Omental fat pad (tissue), 4 donors: ENCODE results near the gene PRDX2. TPM values are rescaled to one million over a fixed set of nuclear protein-coding genes. Genes with fewer than 3 reads are reported as not detected.

Source experiments
- ATAC-seq: fragments of 150-250 bp; one replicate; pipeline ENCODE4 v1.9.1; 2016; ENCODE audit warnings: mild to moderate bottlenecking, moderate library complexity; ENCODE audit not compliant: low FRiP score
- DNase-seq: peaks from one replicate; pipeline ENCODE4 v3.0.0-alpha.2; 2019; ENCODE audit warnings: low spot score
- small RNA-seq: library from RNA; depleted of rRNA; stranded (forward); fragments of <200 nt; gene quantifications from one replicate; pipeline ENCODE3, GENCODE V24; 2016
- total RNA-seq, 4 donors: library from RNA; depleted of rRNA; stranded (reverse); fragments of >200 nt; gene quantifications; one replicate each; pipeline ENCODE4 v1.1.0, GENCODE V29; 2016
- TF ChIP-seq, protein P1 (sequence below), 3 donors: fragments of 450-650 bp; IDR thresholded peaks; one replicate each; pipeline ENCODE4 v1.5.1; 2016 to 2017; ENCODE audit warnings: antibody characterized with exemption in 3 of 3, mild to moderate bottlenecking in 3 of 3, moderate library complexity in 2 of 3

PRDX2 gene
- total RNA-seq, 4 donors from 2014 or later: 165 to 320 (median 219) TPM

DNA sequence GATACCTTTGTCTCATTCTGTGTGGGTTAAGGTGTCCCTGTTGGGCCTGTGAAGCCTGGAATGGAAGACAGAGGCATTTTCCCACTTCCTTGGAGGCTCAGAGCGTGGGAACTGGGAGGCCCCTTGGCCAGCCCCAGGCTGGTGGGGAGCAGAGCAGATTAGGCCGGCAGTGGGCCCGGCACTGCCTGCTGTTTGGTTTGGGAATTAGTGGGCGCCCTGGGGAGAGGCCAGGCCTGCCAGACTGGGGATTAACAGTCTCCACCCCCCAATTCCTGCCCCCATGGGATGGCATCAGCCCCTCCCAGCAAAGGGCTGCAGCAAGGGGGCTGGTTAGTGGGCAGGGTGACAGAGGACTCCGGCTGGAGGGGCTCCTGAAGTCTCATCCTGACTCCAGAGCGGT, 53.1 kb downstream of the PRDX2 start:
- ATAC-seq (no peak), DNase-seq (no peak)
- TF ChIP-seq, protein P1, sequence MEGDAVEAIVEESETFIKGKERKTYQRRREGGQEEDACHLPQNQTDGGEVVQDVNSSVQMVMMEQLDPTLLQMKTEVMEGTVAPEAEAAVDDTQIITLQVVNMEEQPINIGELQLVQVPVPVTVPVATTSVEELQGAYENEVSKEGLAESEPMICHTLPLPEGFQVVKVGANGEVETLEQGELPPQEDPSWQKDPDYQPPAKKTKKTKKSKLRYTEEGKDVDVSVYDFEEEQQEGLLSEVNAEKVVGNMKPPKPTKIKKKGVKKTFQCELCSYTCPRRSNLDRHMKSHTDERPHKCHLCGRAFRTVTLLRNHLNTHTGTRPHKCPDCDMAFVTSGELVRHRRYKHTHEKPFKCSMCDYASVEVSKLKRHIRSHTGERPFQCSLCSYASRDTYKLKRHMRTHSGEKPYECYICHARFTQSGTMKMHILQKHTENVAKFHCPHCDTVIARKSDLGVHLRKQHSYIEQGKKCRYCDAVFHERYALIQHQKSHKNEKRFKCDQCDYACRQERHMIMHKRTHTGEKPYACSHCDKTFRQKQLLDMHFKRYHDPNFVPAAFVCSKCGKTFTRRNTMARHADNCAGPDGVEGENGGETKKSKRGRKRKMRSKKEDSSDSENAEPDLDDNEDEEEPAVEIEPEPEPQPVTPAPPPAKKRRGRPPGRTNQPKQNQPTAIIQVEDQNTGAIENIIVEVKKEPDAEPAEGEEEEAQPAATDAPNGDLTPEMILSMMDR (IDR thresholded peaks at IDR 0.05): no peak

Small RNA genes lying within 50 kb of the gene (small RNA-seq; reads per million reads assigned to genes)
- gene MIR5684: not detected

Other genes with a start within 250 kb of the PRDX2 start
- gene ZNF490, start 191.0 kb downstream of the PRDX2 start, total RNA-seq: 1 to 10 TPM; 3.6 to 6.3 (median 4.7) TPM
- 10 to 100 TPM; 12.9 to 23.3 (median 16.3) TPM for gene ZNF791, start 190.9 kb downstream of the PRDX2 start, total RNA-seq
- gene MAN2B1, start 135.1 kb downstream of the PRDX2 start, total RNA-seq: 100 to 1,000 TPM in 1 of 4 donors, 10 to 100 TPM in 3; 63.8 to 104 (median 74.6) TPM
- gene WDR83, start 135.0 kb downstream of the PRDX2 start, total RNA-seq: 10 to 100 TPM in 1 of 4 donors, 1 to 10 TPM in 3; 7.1 to 10.2 (median 8.5) TPM
- gene DHPS, start 119.9 kb downstream of the PRDX2 start, total RNA-seq: 100 to 1,000 TPM in 1 of 4 donors, 10 to 100 TPM in 3; 68.5 to 119 (median 80.9) TPM
- not detected for gene GNG14, start 113.8 kb downstream of the PRDX2 start, total RNA-seq
- 1 to 10 TPM; 3.2 to 5.6 (median 4.4) TPM for gene FBXW9, start 105.2 kb downstream of the PRDX2 start, total RNA-seq
- 10 to 100 TPM; 44.8 to 95.4 (median 55.8) TPM for gene TNPO2, start 77.9 kb downstream of the PRDX2 start, total RNA-seq
- 100 to 1,000 TPM; 309 to 348 (median 323) TPM for gene TRIR, start 67.1 kb downstream of the PRDX2 start, total RNA-seq
- 10 to 100 TPM; 36.6 to 55.4 (median 48.9) TPM for gene GET3, start 64.3 kb downstream of the PRDX2 start, total RNA-seq
- not detected for gene BEST2, start 50.0 kb downstream of the PRDX2 start, total RNA-seq
- 10 to 100 TPM; 26.9 to 71.3 (median 56.3) TPM for gene HOOK2, start 26.2 kb downstream of the PRDX2 start, total RNA-seq
- 1,000 to 10,000 TPM in 2 of 4 donors, 100 to 1,000 TPM in 2; 852 to 2,498 (median 1,079) TPM for gene JUNB, start 10.3 kb downstream of the PRDX2 start, total RNA-seq
- not detected for gene THSD8, start 269 bp upstream of the PRDX2 start, total RNA-seq
- 10 to 100 TPM in 1 of 4 donors, 1 to 10 TPM in 3; 2.8 to 10.4 (median 5.9) TPM for gene RNASEH2A, start 4.8 kb upstream of the PRDX2 start, total RNA-seq
- not detected for gene RTBDN, start 32.8 kb upstream of the PRDX2 start, total RNA-seq
- gene MAST1, start 36.7 kb upstream of the PRDX2 start, total RNA-seq: not detected
- gene DNASE2, start 79.6 kb upstream of the PRDX2 start, total RNA-seq: 10 to 100 TPM; 24.6 to 36.9 (median 28.4) TPM
- under 1 TPM in 1 of 4 donors, not detected in 3; 0.69 TPM for gene KLF1, start 85.4 kb upstream of the PRDX2 start, total RNA-seq
- gene GCDH, start 89.4 kb upstream of the PRDX2 start, total RNA-seq: 10 to 100 TPM; 36.1 to 51.4 (median 45.2) TPM
- not detected for gene SYCE2, start 117.5 kb upstream of the PRDX2 start, total RNA-seq
- gene FARSA, start 131.9 kb upstream of the PRDX2 start, total RNA-seq: 10 to 100 TPM; 31.1 to 61.1 (median 38.2) TPM
- 100 to 1,000 TPM; 349 to 570 (median 439) TPM for gene CALR, start 136.8 kb upstream of the PRDX2 start, total RNA-seq
- gene RAD23A, start 144.1 kb upstream of the PRDX2 start, total RNA-seq: 100 to 1,000 TPM in 1 of 4 donors, 10 to 100 TPM in 3; 65.6 to 119 (median 91.1) TPM
- 10 to 100 TPM; 27.2 to 37.7 (median 32.8) TPM for gene GADD45GIP1, start 155.4 kb upstream of the PRDX2 start, total RNA-seq
- under 1 TPM in 1 of 4 donors, not detected in 3; 0.56 TPM for gene DAND5, start 167.8 kb upstream of the PRDX2 start, total RNA-seq
- gene NFIX, start 193.7 kb upstream of the PRDX2 start, total RNA-seq: 10 to 100 TPM; 39.5 to 53.1 (median 43.0) TPM